Measurements from ENCODE around the gene RABEPK.
A peak's percentile ranks its signal among the peaks of the same experiment; 100 is the strongest.
"Not testable (repeated sequence)": the region's sequence is repeated elsewhere in the genome, so short reads cannot be mapped to it uniquely, and the experiment has no call there.

Gene RABEPK

DNA sequence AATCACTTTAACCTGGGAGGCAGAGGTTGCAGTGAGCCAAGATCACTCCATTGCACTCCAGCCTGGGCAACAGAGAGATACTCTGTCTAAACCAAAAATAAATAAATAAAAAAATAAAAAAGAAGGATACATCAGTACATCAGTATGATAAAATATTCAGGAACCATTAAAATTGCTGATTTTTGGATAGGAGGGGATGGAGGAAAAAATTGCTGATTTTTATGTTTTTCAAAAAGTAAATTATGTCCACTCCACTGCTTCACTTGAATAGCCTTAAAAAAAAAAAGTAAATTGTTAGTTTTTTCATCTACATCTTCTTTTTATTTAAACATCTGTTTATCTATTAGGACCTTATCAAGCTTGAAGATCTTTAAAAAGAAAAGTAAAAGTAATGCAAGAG, 53.9 kb downstream of the RABEPK start:
- no peak for DNase-seq

GRCh38 chr9:125255781-125256391, 55.5 kb downstream of the RABEPK start:
- peak; percentile 15 for DNase-seq

- DNase-seq: no peak
These were observed 57.9 kb downstream of the RABEPK start for GRCh38 chr9:125258160-125258785.

DNA sequence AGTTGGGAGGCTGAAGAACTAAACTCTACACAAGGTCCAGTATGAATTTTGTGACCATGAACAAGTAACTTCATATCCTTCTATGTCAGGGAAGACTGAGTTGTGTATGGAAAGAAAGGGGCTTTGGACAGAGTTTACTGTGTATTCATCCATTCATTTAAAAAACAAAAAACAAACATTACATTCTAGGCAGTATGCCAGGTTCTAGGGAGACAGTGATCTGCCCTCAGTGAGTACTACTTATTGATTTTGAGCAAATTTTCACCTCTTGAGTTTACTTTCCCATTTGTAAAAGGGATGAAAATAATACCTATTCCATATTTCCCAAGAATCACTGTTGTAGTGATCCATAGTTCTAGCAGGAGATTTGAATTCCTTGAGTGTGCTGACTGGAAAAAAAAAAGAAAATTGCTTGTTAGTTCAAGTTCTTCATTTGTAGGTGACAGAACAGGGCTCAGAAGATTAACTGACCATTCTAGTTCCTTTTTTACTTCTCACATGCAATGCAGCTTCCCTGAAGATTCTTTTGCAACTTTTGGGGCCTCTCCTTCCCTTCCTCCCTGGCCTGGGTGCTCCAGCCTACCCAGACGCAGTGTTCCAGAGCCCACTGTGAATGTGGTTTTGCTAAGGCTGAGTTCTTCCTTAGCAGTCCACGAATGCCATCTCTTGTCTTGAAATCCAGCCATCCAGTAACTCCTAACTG, 58.6 kb downstream of the RABEPK start:
- peak; percentile 39 for DNase-seq

GRCh38 chr9:125260561-125260960, 60.2 kb downstream of the RABEPK start:
- no peak for DNase-seq

DNA sequence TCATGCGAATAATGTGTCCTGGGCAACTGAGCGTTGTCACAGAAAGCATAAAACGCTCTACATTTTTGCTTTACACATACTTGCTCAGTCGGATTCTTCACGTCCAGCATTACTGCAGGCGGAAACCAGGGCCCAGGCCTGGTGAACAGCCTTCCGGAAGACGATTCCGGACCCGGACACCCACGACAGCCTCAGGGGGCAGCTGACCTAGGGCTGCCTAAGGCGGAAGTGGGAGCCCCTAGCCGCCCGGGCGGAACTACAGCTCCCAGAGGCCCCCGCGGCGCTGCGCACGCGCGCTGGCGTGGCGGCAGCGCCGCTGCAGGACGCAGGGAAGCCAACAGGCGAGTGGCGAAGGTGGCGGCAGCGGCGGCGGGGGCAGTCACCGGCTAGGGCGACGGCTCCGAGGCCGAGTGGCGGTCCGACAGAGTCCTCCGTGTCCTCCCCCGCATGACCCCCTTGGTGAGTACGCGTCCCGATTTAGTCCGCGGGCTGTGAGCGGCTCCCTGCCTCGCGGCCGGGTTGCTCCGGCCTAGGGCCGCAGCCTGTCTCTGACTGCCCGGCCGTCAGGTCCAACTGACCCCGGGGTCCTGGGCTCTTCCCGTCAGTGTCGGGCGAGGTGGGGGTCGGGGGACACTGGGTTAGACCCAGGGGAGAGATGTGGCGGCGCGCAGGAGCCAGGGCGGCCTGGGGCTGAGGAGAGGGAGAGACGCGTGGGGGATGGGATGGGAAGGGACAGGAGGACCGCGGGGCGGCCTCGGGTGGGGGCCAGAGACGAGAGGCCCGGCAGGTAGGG, 61.4 kb downstream of the RABEPK start, which contains the start of gene GAPVD1:
GAPVD1 (plus strand) TSS at position 326 of the 793 bp plus-strand sequence. CDS start 37,096 bp downstream, outside the sequence.
- DNase-seq: peak; percentile 94

- DNase-seq: no peak
These were observed 62.1 kb downstream of the RABEPK start for GRCh38 chr9:125262294-125262991.

GRCh38 chr9:125264068-125264467, 63.7 kb downstream of the RABEPK start:
- not testable (repeated sequence) for DNase-seq

GRCh38 chr9:125268394-125269013, 68.2 kb downstream of the RABEPK start:
- no peak for DNase-seq

DNA sequence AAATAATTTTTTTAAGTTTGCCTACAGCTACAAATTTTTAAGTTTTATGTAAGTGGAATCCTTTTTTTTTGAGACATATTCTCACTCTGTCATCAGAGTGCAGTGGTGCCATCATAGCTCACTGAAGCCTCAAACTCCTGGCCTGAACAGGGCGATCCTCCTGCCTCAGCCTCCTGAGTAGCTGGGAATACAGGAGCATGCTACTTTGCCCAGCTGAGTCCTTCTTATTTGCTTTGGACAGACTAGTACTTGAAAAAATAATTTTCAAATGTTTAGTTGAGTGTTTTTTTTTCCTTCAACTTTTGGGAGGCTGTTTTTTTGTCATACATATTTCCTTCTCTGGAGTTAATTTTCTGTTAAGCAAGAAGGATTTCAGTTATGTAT, 68.7 kb downstream of the RABEPK start:
- DNase-seq: no peak

- DNase-seq: no peak
These were observed 70.7 kb downstream of the RABEPK start for GRCh38 chr9:125271081-125271480.

- DNase-seq: no peak
These were observed 72.4 kb downstream of the RABEPK start for GRCh38 chr9:125272697-125273096.

DNA sequence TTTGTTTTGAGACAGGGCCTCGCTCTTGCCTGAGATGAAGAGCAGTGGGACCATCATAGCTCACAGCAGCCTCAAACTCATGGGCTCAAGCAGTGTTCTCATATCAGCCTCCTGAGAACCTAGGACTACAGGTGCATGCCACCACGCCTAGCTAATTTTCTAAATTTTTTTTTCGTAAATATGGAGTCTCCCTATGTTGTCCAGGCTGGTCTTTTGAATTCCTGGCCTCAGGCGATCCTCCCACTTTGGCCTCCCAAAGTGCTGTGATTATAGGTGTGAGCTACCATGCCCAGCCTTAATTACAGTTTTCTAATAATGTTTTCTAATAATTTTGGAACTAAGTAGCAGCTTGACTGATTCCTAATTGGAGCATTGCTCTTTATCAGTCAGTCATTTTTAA, 76.4 kb downstream of the RABEPK start:
- no peak for DNase-seq

GRCh38 chr9:125277411-125277810, 77.1 kb downstream of the RABEPK start:
- no peak for DNase-seq

GRCh38 chr9:125280945-125281344, 80.6 kb downstream of the RABEPK start:
- no peak for DNase-seq
